Activated T-cell treated with anti-CD3 and anti-CD28 coated beads, Interleukin-2, amount 50 U/mL, for 24 hours (primary cell): Measurements from ENCODE around the gene NAP1L4.
"Not testable (repeated sequence)": the region's sequence is repeated elsewhere in the genome, so short reads cannot be mapped to it uniquely, and the experiment has no call there.

Experiments used
- DNase-seq: peaks from one replicate; pipeline ENCODE4 v3.0.0-alpha.2; 2020
- H3K27ac Mint-ChIP-seq: 2 replicates; pipeline ENCODE4 v1.8.0; 2020; ENCODE audit warnings: mild to moderate bottlenecking, mixed read lengths
- H3K27me3 Mint-ChIP-seq: 2 replicates; pipeline ENCODE4 v1.8.0; 2020; ENCODE audit warnings: mixed read lengths
- H3K36me3 Mint-ChIP-seq: 2 replicates; pipeline ENCODE4 v1.8.0; 2020; ENCODE audit warnings: low read depth, mixed read lengths
- H3K4me1 Mint-ChIP-seq: 2 replicates; pipeline ENCODE4 v1.8.0; 2020; ENCODE audit warnings: low read depth, mixed read lengths
- H3K4me3 Mint-ChIP-seq: 2 replicates; pipeline ENCODE4 v1.8.0; 2020; ENCODE audit warnings: mild to moderate bottlenecking, moderate library complexity, mixed read lengths
- H3K9me3 Mint-ChIP-seq: 2 replicates; pipeline ENCODE4 v1.8.0; 2020; ENCODE audit warnings: mixed read lengths

Gene NAP1L4

DNA sequence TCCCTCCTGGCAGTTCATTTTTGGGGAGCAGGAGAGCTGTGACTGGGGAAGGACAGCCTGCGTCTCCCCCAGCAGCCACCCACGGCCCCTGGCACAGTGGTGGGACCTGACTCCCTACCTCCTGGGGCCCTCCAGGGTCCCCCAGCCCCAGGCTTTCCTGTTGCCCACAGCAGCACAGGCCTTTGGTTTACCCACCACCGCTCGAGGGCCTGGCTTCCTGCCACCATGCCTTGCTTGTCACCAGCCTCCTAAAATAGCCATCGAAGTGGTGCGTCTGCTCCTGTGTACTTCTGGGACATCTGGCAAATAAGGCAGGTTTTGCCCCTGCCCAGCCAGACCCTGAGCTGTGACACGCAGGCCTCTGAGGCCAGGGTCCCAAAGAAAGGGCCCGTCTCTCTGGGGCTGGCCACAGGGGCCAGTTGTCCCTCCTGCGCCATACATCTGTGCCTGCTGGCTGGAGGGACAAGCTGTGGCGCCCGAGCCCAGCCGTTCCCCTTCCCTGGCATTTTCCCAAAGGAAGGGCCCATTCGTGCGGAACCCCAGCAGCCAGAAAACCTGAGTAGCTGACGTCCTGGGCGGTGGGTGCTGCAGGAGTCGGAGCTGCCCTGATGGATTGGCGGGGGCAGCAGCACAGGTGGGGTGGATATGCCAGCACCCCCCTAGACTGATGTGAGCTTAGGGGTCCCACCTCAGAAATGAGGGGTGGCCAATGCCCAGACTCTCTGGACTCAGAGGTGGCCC is 77.5 kb downstream of the NAP1L4 start:
- peaks cover 14% of the 10 kb centered on the region for H3K4me1 Mint-ChIP-seq
- no peak overlapping the region for H3K27ac Mint-ChIP-seq
- no peaks in the 10 kb centered on the region for H3K27me3 Mint-ChIP-seq
- no peak for DNase-seq
- no peaks in the 10 kb centered on the region for H3K9me3 Mint-ChIP-seq
- no peak overlapping the region for H3K4me3 Mint-ChIP-seq
- H3K36me3 Mint-ChIP-seq: no peaks in the 10 kb centered on the region

- peaks cover 14% of the 10 kb centered on the region for H3K4me1 Mint-ChIP-seq
- DNase-seq: no peak
- no peaks in the 10 kb centered on the region for H3K36me3 Mint-ChIP-seq
- no peak overlapping the region for H3K27ac Mint-ChIP-seq
- no peaks in the 10 kb centered on the region for H3K9me3 Mint-ChIP-seq
- H3K27me3 Mint-ChIP-seq: no peaks in the 10 kb centered on the region
- H3K4me3 Mint-ChIP-seq: no peak overlapping the region
These were observed 78.4 kb downstream of the NAP1L4 start for GRCh38 chr11:2913776-2914175.

DNA sequence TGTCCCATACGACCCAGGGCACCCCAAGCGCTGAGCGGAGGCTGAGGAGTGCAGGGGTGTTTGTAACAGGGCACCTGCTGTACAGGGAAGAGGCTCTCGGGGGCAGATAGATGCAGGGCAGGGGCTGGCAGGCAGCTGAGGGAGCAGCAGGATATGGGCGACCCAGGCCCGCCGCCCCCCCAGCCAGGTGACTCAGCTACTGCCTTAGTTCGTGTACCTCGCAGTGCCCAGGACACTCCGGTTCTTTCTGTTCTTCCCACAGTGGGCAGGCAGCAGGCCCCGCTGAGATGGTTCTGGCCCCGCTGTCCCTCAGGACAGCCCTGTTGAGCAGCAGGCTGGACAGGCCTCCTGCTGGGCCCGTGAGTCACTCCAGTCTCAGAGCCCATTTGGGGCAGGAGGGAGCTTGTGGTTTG is 79.1 kb downstream of the NAP1L4 start:
- Mint-ChIP-seq H3K4me3 (no peak overlapping the region), H3K36me3 (no peaks in the 10 kb centered on the region), H3K9me3 (no peaks in the 10 kb centered on the region), H3K27me3 (no peaks in the 10 kb centered on the region), H3K4me1 (peaks cover 14% of the 10 kb centered on the region), H3K27ac (no peak overlapping the region)
- no peak for DNase-seq

- Mint-ChIP-seq H3K9me3 (no peaks in the 10 kb centered on the region), H3K27me3 (no peaks in the 10 kb centered on the region), H3K36me3 (no peaks in the 10 kb centered on the region), H3K4me3 (no peak overlapping the region), H3K27ac (no peak overlapping the region), H3K4me1 (peaks cover 14% of the 10 kb centered on the region)
- DNase-seq: no peak
These were observed 79.6 kb downstream of the NAP1L4 start for GRCh38 chr11:2912498-2912897.

GRCh38 chr11:2911785-2912391 is 80.2 kb downstream of the NAP1L4 start:
- H3K4me1 Mint-ChIP-seq: peaks cover 14% of the 10 kb centered on the region
- no peaks in the 10 kb centered on the region for H3K36me3 Mint-ChIP-seq
- no peak overlapping the region for H3K27ac Mint-ChIP-seq
- no peaks in the 10 kb centered on the region for H3K9me3 Mint-ChIP-seq
- H3K27me3 Mint-ChIP-seq: no peaks in the 10 kb centered on the region
- DNase-seq: no peak
- no peak overlapping the region for H3K4me3 Mint-ChIP-seq

DNA sequence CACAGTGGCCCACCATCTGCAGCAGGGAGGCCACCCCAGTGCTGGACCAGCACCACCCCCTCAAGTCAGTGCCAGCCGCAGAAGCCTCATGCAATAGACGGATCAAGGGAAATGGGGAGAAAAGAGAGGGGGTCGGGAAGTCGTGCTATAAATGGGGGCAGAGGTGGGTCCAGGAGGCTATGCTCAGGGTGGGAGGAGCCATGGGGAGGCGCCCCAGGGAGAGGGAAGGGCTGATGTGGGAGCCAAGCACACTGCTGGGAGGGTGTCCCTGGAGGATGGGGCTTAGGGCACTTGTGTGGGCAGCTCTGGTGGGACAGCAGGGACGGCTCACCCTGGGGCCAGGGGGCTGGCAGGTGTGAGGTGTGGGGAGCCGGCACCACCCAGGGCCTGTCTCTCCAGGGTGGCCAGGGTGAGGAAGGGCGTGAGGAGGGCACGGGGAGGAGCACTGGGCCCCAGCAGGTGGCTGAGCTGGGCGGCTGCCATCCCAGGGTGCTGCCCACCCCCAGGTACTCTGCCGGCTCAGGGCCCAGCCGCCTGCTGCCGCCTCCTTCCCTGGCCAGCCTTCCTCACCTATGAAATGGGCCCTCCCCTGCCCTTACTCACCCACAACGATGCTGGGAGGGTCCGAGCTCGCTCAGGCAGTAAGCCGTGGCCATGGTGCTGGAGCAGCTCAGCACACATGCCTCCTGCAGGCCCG is 80.9 kb downstream of the NAP1L4 start:
- H3K27me3 Mint-ChIP-seq: no peaks in the 10 kb centered on the region
- H3K27ac Mint-ChIP-seq: no peak overlapping the region
- H3K4me1 Mint-ChIP-seq: peaks cover 14% of the 10 kb centered on the region
- no peaks in the 10 kb centered on the region for H3K9me3 Mint-ChIP-seq
- no peak for DNase-seq
- H3K36me3 Mint-ChIP-seq: no peaks in the 10 kb centered on the region
- H3K4me3 Mint-ChIP-seq: no peak overlapping the region

GRCh38 chr11:2910401-2910955 is 81.7 kb downstream of the NAP1L4 start:
- Mint-ChIP-seq H3K27me3 (no peaks in the 10 kb centered on the region), H3K9me3 (no peaks in the 10 kb centered on the region), H3K36me3 (peaks cover 4% of the 10 kb centered on the region), H3K27ac (no peak overlapping the region), H3K4me3 (no peak overlapping the region), H3K4me1 (peaks cover 14% of the 10 kb centered on the region)
- DNase-seq: no peak

GRCh38 chr11:2909133-2909902 is 82.8 kb downstream of the NAP1L4 start:
- Mint-ChIP-seq H3K27ac (no peak overlapping the region), H3K4me1 (peaks cover 14% of the 10 kb centered on the region), H3K4me3 (no peak overlapping the region), H3K36me3 (peaks cover 4% of the 10 kb centered on the region), H3K27me3 (no peaks in the 10 kb centered on the region), H3K9me3 (no peaks in the 10 kb centered on the region)
- DNase-seq: no peak

DNA sequence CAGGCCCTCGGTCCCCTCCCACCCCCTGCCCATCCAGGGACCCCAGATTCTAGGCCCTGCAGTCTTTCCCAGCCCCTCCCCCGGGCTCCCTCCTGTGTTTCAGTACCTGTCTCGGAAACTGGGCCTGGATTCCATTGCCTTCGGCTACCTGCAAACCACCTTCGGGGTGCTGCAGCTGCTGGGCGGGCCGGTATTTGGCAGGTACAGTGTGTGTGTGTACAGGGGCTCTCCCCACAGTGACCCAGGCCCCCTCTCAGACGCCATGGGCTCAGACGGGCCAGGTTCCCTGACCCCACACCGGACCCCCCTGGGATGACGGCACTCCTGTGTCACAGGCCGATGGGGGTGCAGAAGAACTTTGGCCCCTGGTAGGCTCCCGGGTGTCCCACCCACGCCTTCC is 84.0 kb downstream of the NAP1L4 start:
- H3K4me3 Mint-ChIP-seq: no peak overlapping the region
- no peaks in the 10 kb centered on the region for H3K27me3 Mint-ChIP-seq
- peaks cover 4% of the 10 kb centered on the region for H3K36me3 Mint-ChIP-seq
- DNase-seq: no peak
- peaks cover 8% of the 10 kb centered on the region for H3K4me1 Mint-ChIP-seq
- H3K9me3 Mint-ChIP-seq: no peaks in the 10 kb centered on the region
- no peak overlapping the region for H3K27ac Mint-ChIP-seq

DNA sequence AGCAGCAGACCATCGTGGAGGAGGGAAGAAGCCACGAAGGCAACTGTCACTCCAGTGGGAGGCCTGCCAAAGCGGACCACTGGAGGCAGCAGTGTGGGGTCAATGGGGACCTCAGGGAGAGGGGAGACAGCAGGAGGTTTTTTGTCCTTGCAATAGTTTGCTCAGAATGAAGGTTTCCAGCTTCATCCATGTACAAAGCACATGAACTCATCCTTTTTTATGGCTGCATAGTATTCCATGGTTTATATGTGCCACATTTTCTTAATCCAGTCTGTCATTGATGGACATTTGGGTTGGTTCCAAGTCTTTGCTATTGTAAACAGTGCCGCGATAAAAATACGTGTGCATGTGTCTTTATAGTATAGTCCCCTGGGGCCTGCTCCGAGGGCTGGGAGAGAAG is 86.8 kb downstream of the NAP1L4 start:
- DNase-seq, H3K9me3 Mint-ChIP-seq, H3K4me3 Mint-ChIP-seq, H3K27ac Mint-ChIP-seq, H3K27me3 Mint-ChIP-seq, H3K36me3 Mint-ChIP-seq: not testable (repeated sequence)
- H3K4me1 Mint-ChIP-seq: peaks cover 19% of the 10 kb centered on the region

- no peak for DNase-seq
- Mint-ChIP-seq H3K27me3 (no peaks in the 10 kb centered on the region), H3K4me3 (no peak overlapping the region), H3K4me1 (peaks cover 28% of the 10 kb centered on the region), H3K27ac (no peak overlapping the region), H3K36me3 (peaks cover 4% of the 10 kb centered on the region), H3K9me3 (no peaks in the 10 kb centered on the region)
These were observed 87.7 kb downstream of the NAP1L4 start for GRCh38 chr11:2904153-2905052.

DNA sequence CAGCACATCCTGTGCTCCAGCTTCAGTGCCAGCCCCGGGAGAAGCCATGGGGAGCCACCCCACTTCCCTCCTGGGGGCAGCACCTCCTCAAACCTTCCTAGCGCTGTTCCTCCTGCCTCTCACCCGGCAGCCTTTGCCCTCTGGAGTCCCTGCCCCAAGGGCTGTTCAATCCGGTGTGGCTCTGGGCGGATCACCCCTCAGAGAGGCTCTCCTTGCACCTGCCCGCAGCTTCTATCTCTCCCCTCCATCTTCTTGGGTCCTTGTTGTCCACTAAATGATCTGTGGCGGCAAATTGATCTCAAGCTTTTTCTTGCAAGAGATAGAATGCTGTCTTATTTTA is 88.5 kb downstream of the NAP1L4 start:
- no peak for DNase-seq
- Mint-ChIP-seq H3K36me3 (peaks cover 4% of the 10 kb centered on the region), H3K9me3 (no peaks in the 10 kb centered on the region), H3K27ac (no peak overlapping the region), H3K27me3 (no peaks in the 10 kb centered on the region), H3K4me3 (peak overlapping the region; percentile 61), H3K4me1 (peaks cover 35% of the 10 kb centered on the region)

- peaks cover 4% of the 10 kb centered on the region for H3K36me3 Mint-ChIP-seq
- no peaks in the 10 kb centered on the region for H3K27me3 Mint-ChIP-seq
- peak overlapping the region; percentile 42 for H3K27ac Mint-ChIP-seq
- no peak for DNase-seq
- H3K4me1 Mint-ChIP-seq: peaks cover 41% of the 10 kb centered on the region
- H3K9me3 Mint-ChIP-seq: no peaks in the 10 kb centered on the region
- H3K4me3 Mint-ChIP-seq: peak overlapping the region; percentile 75
These were observed 89.1 kb downstream of the NAP1L4 start for GRCh38 chr11:2902784-2903671.
